ENCODE measurements around the gene TUBB4A. TPM values are rescaled to one million over a fixed set of nuclear protein-coding genes. Genes with fewer than 3 reads are reported as not detected.

TUBB4A gene
- total RNA-seq, 2 donors from 2014 or later = not detected

DNA sequence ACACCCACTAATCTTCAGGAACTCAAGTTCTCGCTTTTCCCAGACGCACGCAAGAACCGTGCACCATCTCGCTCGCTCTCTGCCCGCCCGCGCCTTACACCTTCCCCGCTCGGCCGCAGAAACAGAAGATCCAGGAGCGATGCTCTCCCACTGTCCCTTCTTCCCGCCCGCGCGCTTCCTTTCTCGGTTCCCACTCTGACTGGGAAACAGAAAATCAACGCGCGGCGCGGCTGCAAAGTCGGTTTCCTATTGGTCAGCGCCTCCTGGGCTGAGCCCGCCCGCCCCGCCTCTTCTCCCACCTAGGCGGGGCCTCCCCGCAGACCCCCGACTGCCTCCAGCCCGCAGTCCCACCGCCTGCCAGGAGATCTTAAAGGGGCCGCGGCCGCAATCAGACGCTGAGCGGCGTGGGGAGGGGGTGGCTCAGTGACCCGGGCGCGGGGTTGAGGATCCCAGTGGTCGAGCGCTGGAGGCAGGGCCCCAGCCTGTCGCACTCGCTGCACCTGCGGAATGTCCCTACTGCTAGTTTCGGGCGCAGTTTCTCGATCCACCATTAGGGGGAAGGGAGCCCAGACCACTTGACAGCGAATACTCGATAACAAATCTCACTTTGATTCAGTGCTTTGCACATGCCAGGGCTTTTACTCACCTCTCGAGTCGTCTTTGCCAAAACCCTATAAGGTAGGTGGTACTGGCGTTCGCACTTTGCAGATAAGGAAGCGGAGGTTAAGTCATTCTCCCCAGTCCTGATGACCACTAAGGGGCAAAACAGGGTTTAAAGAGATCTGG is 41.8 kb downstream of the TUBB4A start:
- ATAC-seq (ENCODE audit: insufficient number of reproducible peaks, low FRiP score, low read depth) = peak; percentile 84
- no peaks in the 10 kb centered on the region for H3K27me3 ChIP-seq (replicated peaks; ENCODE audit: insufficient read depth)
- peak overlapping the region; percentile 53 to 71 for H3K27ac ChIP-seq
- peak; percentile 89 for DNase-seq (ENCODE audit: low spot score)
- TF ChIP-seq, protein P1, sequence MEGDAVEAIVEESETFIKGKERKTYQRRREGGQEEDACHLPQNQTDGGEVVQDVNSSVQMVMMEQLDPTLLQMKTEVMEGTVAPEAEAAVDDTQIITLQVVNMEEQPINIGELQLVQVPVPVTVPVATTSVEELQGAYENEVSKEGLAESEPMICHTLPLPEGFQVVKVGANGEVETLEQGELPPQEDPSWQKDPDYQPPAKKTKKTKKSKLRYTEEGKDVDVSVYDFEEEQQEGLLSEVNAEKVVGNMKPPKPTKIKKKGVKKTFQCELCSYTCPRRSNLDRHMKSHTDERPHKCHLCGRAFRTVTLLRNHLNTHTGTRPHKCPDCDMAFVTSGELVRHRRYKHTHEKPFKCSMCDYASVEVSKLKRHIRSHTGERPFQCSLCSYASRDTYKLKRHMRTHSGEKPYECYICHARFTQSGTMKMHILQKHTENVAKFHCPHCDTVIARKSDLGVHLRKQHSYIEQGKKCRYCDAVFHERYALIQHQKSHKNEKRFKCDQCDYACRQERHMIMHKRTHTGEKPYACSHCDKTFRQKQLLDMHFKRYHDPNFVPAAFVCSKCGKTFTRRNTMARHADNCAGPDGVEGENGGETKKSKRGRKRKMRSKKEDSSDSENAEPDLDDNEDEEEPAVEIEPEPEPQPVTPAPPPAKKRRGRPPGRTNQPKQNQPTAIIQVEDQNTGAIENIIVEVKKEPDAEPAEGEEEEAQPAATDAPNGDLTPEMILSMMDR (IDR thresholded peaks at IDR 0.05) = peak; percentile 67
- peak overlapping the region; percentile 97 for H3K4me3 ChIP-seq
- peaks cover 0 to 15% of the 10 kb centered on the region in 2 donors for H3K4me1 ChIP-seq (ENCODE audit: control insufficient read depth in 1 of 2, low read depth in 2 of 2)
- peaks cover 3% of the 10 kb centered on the region for H3K36me3 ChIP-seq
- H3K9me3 ChIP-seq = no peaks in the 10 kb centered on the region

DNA sequence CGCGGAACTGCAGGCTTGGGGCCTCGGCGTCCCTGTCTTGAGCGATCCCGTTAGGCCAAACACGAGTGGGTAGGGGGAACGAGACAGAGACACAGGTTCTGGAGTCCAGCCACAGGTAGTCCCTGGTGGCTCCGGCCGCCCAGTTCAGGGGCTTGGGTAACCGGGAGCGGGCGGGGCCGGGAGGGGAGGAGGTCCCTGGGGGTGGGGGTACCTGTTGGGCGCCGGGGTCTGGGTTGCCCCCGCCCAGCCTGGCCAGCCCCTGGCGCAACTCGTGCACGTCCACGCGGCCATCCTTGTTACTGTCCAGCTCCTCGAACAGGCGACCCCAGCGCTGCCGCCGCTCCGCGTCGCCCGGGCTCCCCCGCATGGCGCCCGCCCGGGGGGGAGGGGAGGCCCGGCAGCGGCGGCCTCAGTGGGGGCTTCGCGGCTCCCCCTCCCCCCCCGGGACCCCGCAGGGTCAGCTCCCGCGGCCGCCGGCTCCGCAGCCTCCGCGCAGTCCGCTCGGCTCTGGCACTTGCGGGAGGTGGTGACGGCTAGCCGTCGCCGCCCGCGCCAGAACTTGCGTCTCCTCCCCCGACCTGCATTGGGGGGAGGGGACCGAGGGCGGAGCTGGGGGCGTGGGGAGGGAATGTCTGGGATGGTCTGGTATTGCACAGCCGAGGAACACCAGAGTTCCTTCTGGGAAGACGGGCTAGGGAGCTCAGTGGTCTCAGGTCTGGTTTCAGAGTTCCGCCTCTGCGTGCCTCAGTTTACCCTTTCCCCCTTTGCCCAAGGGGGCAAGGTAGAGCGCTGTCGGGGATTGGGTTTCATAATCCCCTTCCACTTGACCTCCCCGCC is 42.6 kb downstream of the TUBB4A start, which contains the start of gene SLC25A23:
Gene SLC25A23 (minus strand): TSS at position 531 of the 837 bp plus-strand sequence. CDS start 164 bp downstream, at position 367.
- Histone ChIP-seq H3K4me3 (peak within 1 kb of the TSS; percentile 97), H3K27ac (peak within 1 kb of the TSS; percentile 53 to 71), H3K27me3 (replicated peaks; ENCODE audit: insufficient read depth) (no peaks in the 10 kb centered on the region), H3K4me1 (ENCODE audit: control insufficient read depth in 1 of 2, low read depth in 2 of 2) (peaks cover 0 to 15% of the 10 kb centered on the region in 2 donors), H3K36me3 (peaks cover 9% of the 10 kb centered on the region), H3K9me3 (no peaks in the 10 kb centered on the region)
- DNase-seq (ENCODE audit: low spot score) (no peak), ATAC-seq (ENCODE audit: insufficient number of reproducible peaks, low FRiP score, low read depth) (peak; percentile 61)
- TF ChIP-seq, protein P1 (IDR thresholded peaks at IDR 0.05) = no peak

DNA sequence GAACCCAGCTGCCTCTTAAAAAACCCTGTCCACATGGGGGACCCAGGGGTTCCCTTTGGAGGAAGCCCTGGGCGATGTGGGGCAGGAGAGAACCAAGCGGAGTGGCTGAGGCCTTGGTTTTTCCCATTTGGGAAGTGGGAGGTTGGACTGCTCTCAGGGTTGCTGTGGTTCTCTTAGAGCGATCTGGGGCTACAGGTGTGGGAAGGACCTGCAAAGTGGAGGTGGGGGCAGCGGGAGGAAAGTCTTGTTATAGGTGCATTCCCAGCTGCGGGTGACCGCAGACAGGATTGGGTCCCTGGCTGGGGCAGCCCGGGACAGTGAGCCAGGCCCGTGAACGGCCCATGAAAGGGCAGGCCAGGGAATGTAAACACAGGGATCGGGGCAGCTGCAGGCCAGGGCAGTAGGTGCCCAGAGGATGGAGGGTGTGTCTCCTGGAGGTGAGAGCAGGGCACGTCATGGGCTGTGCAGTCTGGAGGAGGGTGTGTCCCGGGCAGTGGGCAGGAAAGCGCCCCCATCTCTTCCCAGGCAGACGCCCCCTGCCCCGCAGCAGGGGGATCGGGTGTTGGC is 43.3 kb downstream of the TUBB4A start:
- ATAC-seq (ENCODE audit: insufficient number of reproducible peaks, low FRiP score, low read depth) = no peak
- H3K9me3 ChIP-seq = peaks cover 3% of the 10 kb centered on the region
- H3K4me3 ChIP-seq = peak overlapping the region; percentile 97
- TF ChIP-seq, protein P1 (IDR thresholded peaks at IDR 0.05) = no peak
- peaks cover 16% of the 10 kb centered on the region for H3K36me3 ChIP-seq
- peak overlapping the region; percentile 28 to 53 for H3K27ac ChIP-seq
- DNase-seq (ENCODE audit: low spot score) = no peak
- H3K4me1 ChIP-seq (ENCODE audit: control insufficient read depth in 1 of 2, low read depth in 2 of 2) = peaks cover 0 to 15% of the 10 kb centered on the region in 2 donors
- no peaks in the 10 kb centered on the region for H3K27me3 ChIP-seq (replicated peaks; ENCODE audit: insufficient read depth)

DNA sequence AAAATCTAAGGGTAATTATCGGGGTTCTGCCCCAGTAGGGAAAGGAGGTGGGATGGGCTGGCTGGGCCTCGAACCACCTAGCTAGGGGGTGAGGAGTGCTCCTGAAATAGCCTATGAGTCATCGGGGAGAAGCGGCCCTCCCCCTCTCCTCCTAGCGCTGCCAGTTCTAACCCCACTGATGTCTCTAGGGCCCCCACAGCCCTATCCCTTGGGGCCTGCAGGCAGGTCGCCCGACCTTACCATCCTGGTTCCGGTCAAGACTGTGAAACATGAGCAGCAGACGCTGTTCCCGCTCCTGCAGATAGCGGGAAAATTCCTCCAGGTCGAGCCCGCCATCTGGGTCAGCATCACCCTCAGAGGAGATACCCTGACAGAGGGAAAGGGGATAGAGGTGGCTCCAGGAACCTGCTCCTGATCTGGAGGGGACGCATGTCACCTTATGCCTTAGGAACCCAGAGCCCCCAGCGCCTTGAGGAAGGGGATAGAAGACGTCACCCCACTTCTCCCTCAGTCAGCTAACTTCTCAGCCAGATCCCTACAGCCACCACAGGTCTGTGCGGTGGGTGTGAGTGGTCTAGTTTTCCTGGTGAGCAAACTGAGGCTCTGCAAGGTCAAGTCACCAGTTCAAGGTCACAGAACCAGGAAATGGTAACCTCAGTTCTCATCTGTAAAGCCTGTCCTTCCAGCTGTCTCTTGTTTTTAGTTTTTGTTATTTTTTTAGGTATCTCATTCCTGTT is 44.0 kb downstream of the TUBB4A start:
- H3K27me3 ChIP-seq (replicated peaks; ENCODE audit: insufficient read depth) = no peaks in the 10 kb centered on the region
- H3K4me1 ChIP-seq (ENCODE audit: control insufficient read depth in 1 of 2, low read depth in 2 of 2) = peaks cover 0 to 15% of the 10 kb centered on the region in 2 donors
- peaks cover 3% of the 10 kb centered on the region for H3K9me3 ChIP-seq
- ATAC-seq (ENCODE audit: insufficient number of reproducible peaks, low FRiP score, low read depth) (no peak), DNase-seq (ENCODE audit: low spot score) (no peak)
- TF ChIP-seq, protein P1 (IDR thresholded peaks at IDR 0.05) = no peak
- peaks cover 22% of the 10 kb centered on the region for H3K36me3 ChIP-seq
- H3K4me3 ChIP-seq = peak overlapping the region; percentile 97
- H3K27ac ChIP-seq = no peak overlapping the region
